ENCODE data around the gene PICALM.
A peak's percentile ranks its signal among the peaks of the same experiment; 100 is the strongest.

The PICALM gene

GRCh38 chr11:86064220-86064803 lies 4.6 kb downstream of the PICALM start:
- H3K4me3 ChIP-seq (ENCODE audit: low read length) = peak overlapping the region; percentile 99

DNA sequence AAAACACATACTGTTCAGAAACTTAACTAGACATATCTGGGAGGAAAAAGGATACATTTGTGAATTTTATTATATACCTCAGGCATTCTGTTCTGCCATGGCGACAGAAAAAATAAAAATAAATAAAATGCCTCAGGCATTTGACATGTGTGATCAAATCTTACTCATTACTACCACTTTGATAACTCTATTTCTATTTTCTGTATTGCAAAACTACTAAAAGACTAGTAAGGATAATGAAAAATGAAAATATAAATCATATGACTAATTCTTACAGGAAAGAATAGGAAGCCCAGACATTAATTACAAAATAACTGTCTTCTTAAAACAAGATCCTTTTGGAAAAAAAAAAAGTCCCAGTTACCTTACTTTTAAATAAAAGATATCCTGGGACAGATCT lies 5.3 kb downstream of the PICALM start:
- H3K4me3 ChIP-seq (ENCODE audit: low read length) = peak overlapping the region; percentile 99
- H3K27me3 ChIP-seq (replicated peaks; ENCODE audit: control insufficient read depth, insufficient read depth, low read length) = no peaks in the 10 kb centered on the region

More at GRCh38 chr11:86064220-86064803, 4.6 kb downstream of the PICALM start:
- Histone ChIP-seq H3K27me3 (replicated peaks; ENCODE audit: control insufficient read depth, insufficient read depth, low read length) (no peaks in the 10 kb centered on the region), H3K9me3 (ENCODE audit: control insufficient read depth, low read length) (no peaks in the 10 kb centered on the region), H3K36me3 (ENCODE audit: control insufficient read depth, insufficient read depth, low read length, severe bottlenecking) (no peaks in the 10 kb centered on the region), H3K9ac (ENCODE audit: low read length) (peak overlapping the region; percentile 61), H3K4me1 (ENCODE audit: control insufficient read depth, insufficient read depth, low read length) (peaks cover 51% of the 10 kb centered on the region)
- DNase-seq (ENCODE audit: low read depth) = peak; percentile 57

DNA sequence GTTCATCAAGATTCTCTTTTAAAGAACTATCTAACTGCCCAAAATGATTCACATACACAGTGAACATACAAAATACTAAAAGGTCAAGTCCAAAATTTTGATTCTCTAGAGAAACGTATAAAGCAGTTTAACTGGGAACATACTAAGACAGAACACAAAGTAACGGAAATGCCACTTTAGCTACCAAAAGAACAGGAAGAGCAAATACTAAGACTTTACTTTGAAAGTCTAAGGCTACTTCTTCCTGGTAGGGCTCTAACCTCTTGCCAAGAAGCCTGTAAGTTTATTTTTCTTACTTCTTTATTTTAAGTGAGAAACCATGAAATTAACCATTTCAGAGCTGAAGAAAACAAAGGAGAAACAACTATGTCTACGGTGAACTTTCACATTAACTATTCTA lies 6.2 kb downstream of the PICALM start:
- Histone ChIP-seq H3K27me3 (replicated peaks; ENCODE audit: control insufficient read depth, insufficient read depth, low read length) (no peaks in the 10 kb centered on the region), H3K36me3 (ENCODE audit: control insufficient read depth, insufficient read depth, low read length, severe bottlenecking) (no peaks in the 10 kb centered on the region), H3K9me3 (ENCODE audit: control insufficient read depth, low read length) (no peaks in the 10 kb centered on the region), H3K9ac (ENCODE audit: low read length) (peak overlapping the region; percentile 9), H3K4me3 (ENCODE audit: low read length) (peak overlapping the region; percentile 99), H3K4me1 (ENCODE audit: control insufficient read depth, insufficient read depth, low read length) (peaks cover 65% of the 10 kb centered on the region)
- DNase-seq (ENCODE audit: low read depth) = peak; percentile 23

More for the DNA sequence above, 5.3 kb downstream of the PICALM start:
- Histone ChIP-seq H3K36me3 (ENCODE audit: control insufficient read depth, insufficient read depth, low read length, severe bottlenecking) (no peaks in the 10 kb centered on the region), H3K4me1 (ENCODE audit: control insufficient read depth, insufficient read depth, low read length) (peaks cover 57% of the 10 kb centered on the region), H3K9ac (ENCODE audit: low read length) (peak overlapping the region; percentile 61), H3K9me3 (ENCODE audit: control insufficient read depth, low read length) (no peaks in the 10 kb centered on the region)
- peak; percentile 48 for DNase-seq (ENCODE audit: low read depth)

GRCh38 chr11:86061483-86062205 lies 7.2 kb downstream of the PICALM start:
- Histone ChIP-seq H3K27me3 (replicated peaks; ENCODE audit: control insufficient read depth, insufficient read depth, low read length) (no peaks in the 10 kb centered on the region), H3K9me3 (ENCODE audit: control insufficient read depth, low read length) (no peaks in the 10 kb centered on the region), H3K36me3 (ENCODE audit: control insufficient read depth, insufficient read depth, low read length, severe bottlenecking) (peaks cover 3% of the 10 kb centered on the region), H3K9ac (ENCODE audit: low read length) (no peak overlapping the region), H3K4me3 (ENCODE audit: low read length) (peak overlapping the region; percentile 28), H3K4me1 (ENCODE audit: control insufficient read depth, insufficient read depth, low read length) (peaks cover 68% of the 10 kb centered on the region)
- no peak for DNase-seq (ENCODE audit: low read depth)

DNA sequence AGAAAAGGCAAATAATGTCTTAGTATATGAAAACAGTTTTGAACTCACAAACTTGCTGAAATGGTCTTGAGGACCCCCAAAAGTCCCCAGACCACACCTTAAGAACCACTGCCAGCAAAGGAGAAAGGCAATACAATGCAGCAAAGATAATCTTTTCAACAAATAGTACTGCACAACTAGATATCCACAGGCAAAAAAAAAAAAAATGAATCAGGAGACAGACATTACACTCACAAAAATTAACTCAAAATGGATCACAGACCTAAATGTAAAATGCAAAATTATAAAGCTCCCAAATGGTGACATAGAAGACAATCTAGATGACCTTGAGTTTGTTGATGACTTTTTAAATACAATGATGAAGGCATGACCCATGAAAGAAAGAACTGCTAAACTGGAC lies 8.3 kb downstream of the PICALM start:
- Histone ChIP-seq H3K27me3 (replicated peaks; ENCODE audit: control insufficient read depth, insufficient read depth, low read length) (no peaks in the 10 kb centered on the region), H3K4me3 (ENCODE audit: low read length) (no peak overlapping the region), H3K36me3 (ENCODE audit: control insufficient read depth, insufficient read depth, low read length, severe bottlenecking) (peaks cover 4% of the 10 kb centered on the region), H3K9ac (ENCODE audit: low read length) (no peak overlapping the region), H3K9me3 (ENCODE audit: control insufficient read depth, low read length) (no peaks in the 10 kb centered on the region), H3K4me1 (ENCODE audit: control insufficient read depth, insufficient read depth, low read length) (peaks cover 67% of the 10 kb centered on the region)
- no peak for DNase-seq (ENCODE audit: low read depth)

- Histone ChIP-seq H3K9me3 (ENCODE audit: control insufficient read depth, low read length) (no peaks in the 10 kb centered on the region), H3K4me3 (ENCODE audit: low read length) (no peak overlapping the region), H3K36me3 (ENCODE audit: control insufficient read depth, insufficient read depth, low read length, severe bottlenecking) (peaks cover 4% of the 10 kb centered on the region), H3K4me1 (ENCODE audit: control insufficient read depth, insufficient read depth, low read length) (peaks cover 61% of the 10 kb centered on the region), H3K27me3 (replicated peaks; ENCODE audit: control insufficient read depth, insufficient read depth, low read length) (no peaks in the 10 kb centered on the region), H3K9ac (ENCODE audit: low read length) (no peak overlapping the region)
- no peak for DNase-seq (ENCODE audit: low read depth)
Measured at GRCh38 chr11:86058360-86058759, 10.5 kb downstream of the PICALM start.

- no peaks in the 10 kb centered on the region for H3K27me3 ChIP-seq (replicated peaks; ENCODE audit: control insufficient read depth, insufficient read depth, low read length)
- H3K36me3 ChIP-seq (ENCODE audit: control insufficient read depth, insufficient read depth, low read length, severe bottlenecking) = peaks cover 4% of the 10 kb centered on the region
- H3K4me1 ChIP-seq (ENCODE audit: control insufficient read depth, insufficient read depth, low read length) = peaks cover 61% of the 10 kb centered on the region
- DNase-seq (ENCODE audit: low read depth) = no peak
- no peaks in the 10 kb centered on the region for H3K9me3 ChIP-seq (ENCODE audit: control insufficient read depth, low read length)
- H3K4me3 ChIP-seq (ENCODE audit: low read length) = no peak overlapping the region
- no peak overlapping the region for H3K9ac ChIP-seq (ENCODE audit: low read length)
Measured at GRCh38 chr11:86056351-86056854, 12.5 kb downstream of the PICALM start.

- H3K36me3 ChIP-seq (ENCODE audit: control insufficient read depth, insufficient read depth, low read length, severe bottlenecking) = peaks cover 4% of the 10 kb centered on the region
- H3K9me3 ChIP-seq (ENCODE audit: control insufficient read depth, low read length) = no peaks in the 10 kb centered on the region
- no peak overlapping the region for H3K4me3 ChIP-seq (ENCODE audit: low read length)
- peaks cover 57% of the 10 kb centered on the region for H3K4me1 ChIP-seq (ENCODE audit: control insufficient read depth, insufficient read depth, low read length)
- no peaks in the 10 kb centered on the region for H3K27me3 ChIP-seq (replicated peaks; ENCODE audit: control insufficient read depth, insufficient read depth, low read length)
- no peak for DNase-seq (ENCODE audit: low read depth)
- H3K9ac ChIP-seq (ENCODE audit: low read length) = no peak overlapping the region
Measured at GRCh38 chr11:86052693-86053641, 15.9 kb downstream of the PICALM start.

- no peaks in the 10 kb centered on the region for H3K9me3 ChIP-seq (ENCODE audit: control insufficient read depth, low read length)
- no peak overlapping the region for H3K4me3 ChIP-seq (ENCODE audit: low read length)
- H3K9ac ChIP-seq (ENCODE audit: low read length) = no peak overlapping the region
- peaks cover 79% of the 10 kb centered on the region for H3K4me1 ChIP-seq (ENCODE audit: control insufficient read depth, insufficient read depth, low read length)
- no peaks in the 10 kb centered on the region for H3K27me3 ChIP-seq (replicated peaks; ENCODE audit: control insufficient read depth, insufficient read depth, low read length)
- DNase-seq (ENCODE audit: low read depth) = no peak
- no peaks in the 10 kb centered on the region for H3K36me3 ChIP-seq (ENCODE audit: control insufficient read depth, insufficient read depth, low read length, severe bottlenecking)
Measured at GRCh38 chr11:86050196-86050709, 18.6 kb downstream of the PICALM start.

GRCh38 chr11:86047275-86047991 lies 21.5 kb downstream of the PICALM start:
- Histone ChIP-seq H3K4me3 (ENCODE audit: low read length) (peak overlapping the region; percentile 62), H3K9me3 (ENCODE audit: control insufficient read depth, low read length) (no peaks in the 10 kb centered on the region), H3K9ac (ENCODE audit: low read length) (peak overlapping the region; percentile 50), H3K4me1 (ENCODE audit: control insufficient read depth, insufficient read depth, low read length) (peaks cover 83% of the 10 kb centered on the region), H3K27me3 (replicated peaks; ENCODE audit: control insufficient read depth, insufficient read depth, low read length) (no peaks in the 10 kb centered on the region), H3K36me3 (ENCODE audit: control insufficient read depth, insufficient read depth, low read length, severe bottlenecking) (no peaks in the 10 kb centered on the region)
- DNase-seq (ENCODE audit: low read depth) = peak; percentile 77
